HepG2 (cell line): ENCODE measurements around the gene NRL. TPM values are rescaled to one million over a fixed set of nuclear protein-coding genes. Genes with fewer than 3 reads are reported as not detected.

Experiments
- ARHGAP35 ChIP-seq: sonication (generic); formaldehyde crosslinking; IDR thresholded peaks from 2 replicates; pipeline ENCODE4 v1.9.0; 2022; ENCODE audit warnings: mild to moderate bottlenecking, inconsistent platforms, moderate library complexity, missing genetic modification reagents, borderline replicate concordance
- ATM ChIP-seq: fragments of 450-650 bp; IDR thresholded peaks from 2 replicates; pipeline ENCODE4 v1.7.1; 2017; ENCODE audit warnings: mild to moderate bottlenecking, borderline replicate concordance
- CHCHD3 ChIP-seq: sonication (generic); formaldehyde crosslinking; IDR thresholded peaks from 2 replicates; pipeline ENCODE4 v1.8.0; 2022; ENCODE audit warnings: mild to moderate bottlenecking, missing genetic modification reagents, moderate library complexity
- CSRNP1 ChIP-seq: sonication (generic); formaldehyde crosslinking; IDR thresholded peaks from 2 replicates; pipeline ENCODE4 v1.8.1; 2023; ENCODE audit warnings: mild to moderate bottlenecking, missing genetic modification reagents
- ETV6 ChIP-seq: sonication (generic); formaldehyde crosslinking; conservative IDR thresholded peaks from 2 replicates; pipeline ENCODE4 v1.4.0; 2020; ENCODE audit warnings: missing genetic modification reagents
- HES4 ChIP-seq: sonication (generic); formaldehyde crosslinking; IDR thresholded peaks from 2 replicates; pipeline ENCODE4 v1.9.0; 2021; ENCODE audit warnings: mild to moderate bottlenecking, missing genetic modification reagents, borderline replicate concordance
- HOMEZ ChIP-seq: IDR thresholded peaks from 2 replicates; pipeline ENCODE4 v1.6.1; 2016; ENCODE audit warnings: low read depth
- KLF11 ChIP-seq: IDR thresholded peaks from 2 replicates; pipeline ENCODE4 v1.6.1; 2016; ENCODE audit warnings: missing compliant biosample characterization
- NKX3-1 ChIP-seq: sonication (generic); formaldehyde crosslinking; IDR thresholded peaks from 2 replicates; pipeline ENCODE4 v1.5.0; 2020; ENCODE audit warnings: missing genetic modification reagents
- NPAS2 ChIP-seq: sonication (generic); formaldehyde crosslinking; IDR thresholded peaks from 2 replicates; pipeline ENCODE4 v1.8.0; 2022; ENCODE audit warnings: mild to moderate bottlenecking, missing genetic modification reagents, borderline replicate concordance
- NR2F2 ChIP-seq: IDR thresholded peaks from 2 replicates; pipeline ENCODE4 v1.6.1; 2012; ENCODE audit warnings: low read depth, inconsistent platforms, borderline replicate concordance
- PRDM4 ChIP-seq: sonication (generic); formaldehyde crosslinking; IDR thresholded peaks from 2 replicates; pipeline ENCODE4 v1.9.0; 2021; ENCODE audit warnings: missing genetic modification reagents, borderline replicate concordance
- RELA ChIP-seq: sonication (generic); formaldehyde crosslinking; IDR thresholded peaks from 2 replicates; pipeline ENCODE4 v1.4.0; 2020; ENCODE audit warnings: missing genetic modification reagents
- STAG1 ChIP-seq: sonication (generic); formaldehyde crosslinking; IDR thresholded peaks from 2 replicates; pipeline ENCODE4 v1.4.0; 2020; ENCODE audit warnings: missing genetic modification reagents
- TRIM24 ChIP-seq: sonication (generic); formaldehyde crosslinking; IDR thresholded peaks from 2 replicates; pipeline ENCODE4 v1.8.0; 2022; ENCODE audit warnings: mild to moderate bottlenecking, missing genetic modification reagents
- ZBTB21 ChIP-seq: sonication (generic); formaldehyde crosslinking; IDR thresholded peaks from 2 replicates; pipeline ENCODE4 v1.4.0; 2020; ENCODE audit warnings: missing genetic modification reagents
- ZFY ChIP-seq: sonication (generic); formaldehyde crosslinking; IDR thresholded peaks from 2 replicates; pipeline ENCODE4 v1.4.0; 2020; ENCODE audit warnings: missing genetic modification reagents
- ZNF468 ChIP-seq: sonication (generic); formaldehyde crosslinking; IDR thresholded peaks from 2 replicates; pipeline ENCODE4 v1.8.0; 2022; ENCODE audit warnings: mild to moderate bottlenecking, moderate library complexity, missing genetic modification reagents
- ZNF614 ChIP-seq: IDR thresholded peaks from 2 replicates; pipeline ENCODE4 v1.6.1; 2018; ENCODE audit warnings: missing biosample characterization, missing genetic modification reagents, inconsistent platforms, borderline replicate concordance
- ZNF660 ChIP-seq: sonication (generic); formaldehyde crosslinking; IDR thresholded peaks from 2 replicates; pipeline ENCODE4 v1.5.1; 2020; ENCODE audit warnings: mild to moderate bottlenecking, low read depth, missing genetic modification reagents, borderline replicate concordance
- ZNF709 ChIP-seq: sonication (generic); formaldehyde crosslinking; IDR thresholded peaks from 2 replicates; pipeline ENCODE4 v1.5.0; 2020; ENCODE audit warnings: mild to moderate bottlenecking, missing genetic modification reagents
- polyA plus RNA-seq, 8 experiments: library from polyadenylated mRNA; depleted of rRNA in 3 of 8; stranded (reverse) in 7 of 8; unstranded in 1 of 8; fragments of >200 nt; fragmentation: Illumina TruSeq in 4 of 8; extraction: Trizol in 4 of 8; gene quantifications; 2 replicates each; pipeline versions ENCODE4 v1.2.1 to v1.2.3, GENCODE V29; 2011 to 2016; ENCODE audit warnings: low read depth in 4 of 8, missing spikeins in 1 of 8, mixed read lengths in 1 of 8; ENCODE audit not compliant: insufficient read depth in 1 of 8
- total RNA-seq, 5 experiments: library from RNA; depleted of rRNA; stranded (reverse); fragments of >200 nt; fragmentation: Illumina TruSeq; extraction: Trizol; gene quantifications; 2 replicates each; pipeline ENCODE4 v1.2.3, GENCODE V29; 2016; ENCODE audit warnings: low read depth in 1 of 5

The NRL gene
- total and polyA plus RNA-seq, 2 of the 13 experiments (the other 11 are each of a cell fraction or from before 2014, with no cell fraction given): 2.5 to 4.7 TPM

- TF ChIP-seq PRDM4 (no peak), TRIM24 (CRISPR knock-in tag) (no peak), CSRNP1 (CRISPR knock-in tag) (no peak; the same call in 1 of the 2 replicates), ARHGAP35 (peak; percentile 44; the same call in 1 of the 2 replicates), STAG1 (CRISPR knock-in tag) (no peak), ZFY (CRISPR knock-in tag) (peak; percentile 96), NR2F2 (peak; percentile 44; the same call in 1 of the 2 replicates), NKX3-1 (CRISPR knock-in tag) (no peak), NPAS2 (CRISPR knock-in tag) (no peak), KLF11 (0 out of 2 replicates have a peak, but pooled peaks have one; percentile 47), ATM (no peak), ZNF709 (CRISPR knock-in tag) (no peak), ZBTB21 (CRISPR knock-in tag) (no peak), HES4 (peak; percentile 68; the same call in 1 of the 2 replicates), ZNF614 (CRISPR knock-in tag) (no peak), HOMEZ (CRISPR knock-in tag) (peak; percentile 7; the same call in 1 of the 2 replicates), CHCHD3 (peak; percentile 91; the same call in 1 of the 2 replicates), ZNF660 (CRISPR knock-in tag) (no peak), ETV6 (CRISPR knock-in tag) (peak; percentile 66), ZNF468 (CRISPR knock-in tag) (no peak), RELA (peak; percentile 40; the same call in 1 of the 2 replicates)
These were observed 33.6 kb downstream of the NRL start (continued) for GRCh38 chr14:24080888-24081738.
